ENCODE results near the gene GRK4.

The GRK4 gene

DNA sequence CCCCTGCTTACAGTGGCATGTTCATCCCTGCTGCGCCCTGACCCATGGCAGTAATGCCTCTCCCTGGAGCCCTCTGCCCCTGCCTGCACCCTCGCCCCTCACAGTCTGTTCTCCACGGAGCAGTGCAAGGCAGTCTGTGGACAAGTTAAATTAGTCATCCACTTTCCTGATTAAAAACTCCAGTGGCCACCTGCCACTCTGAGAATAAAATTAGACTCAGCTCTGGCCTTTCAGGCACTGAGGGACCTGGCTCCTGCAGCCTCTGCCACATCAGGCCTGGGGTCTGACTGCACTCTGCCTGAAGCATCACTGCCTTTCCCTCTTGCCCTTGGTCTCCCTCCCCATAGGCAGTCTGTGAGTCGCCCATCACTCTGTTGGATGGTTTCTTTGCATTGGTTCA, 53.6 kb downstream of the GRK4 start:
- Histone ChIP-seq H3K9me3 (ENCODE audit: severe bottlenecking) (no peaks in the 10 kb centered on the region), H3K4me3 (ENCODE audit: severe bottlenecking) (no peak overlapping the region), H3K27ac (ENCODE audit: poor library complexity, severe bottlenecking) (no peak overlapping the region), H3K4me1 (ENCODE audit: insufficient read depth, poor library complexity, severe bottlenecking) (no peaks in the 10 kb centered on the region), H3K36me3 (ENCODE audit: low read depth) (no peaks in the 10 kb centered on the region), H3K27me3 (ENCODE audit: insufficient read depth, poor library complexity, severe bottlenecking) (no peaks in the 10 kb centered on the region)
- DNase-seq (ENCODE audit: low spot score) (no peak), ATAC-seq (ENCODE audit: low read depth) (no peak)
- TF ChIP-seq, protein P1, sequence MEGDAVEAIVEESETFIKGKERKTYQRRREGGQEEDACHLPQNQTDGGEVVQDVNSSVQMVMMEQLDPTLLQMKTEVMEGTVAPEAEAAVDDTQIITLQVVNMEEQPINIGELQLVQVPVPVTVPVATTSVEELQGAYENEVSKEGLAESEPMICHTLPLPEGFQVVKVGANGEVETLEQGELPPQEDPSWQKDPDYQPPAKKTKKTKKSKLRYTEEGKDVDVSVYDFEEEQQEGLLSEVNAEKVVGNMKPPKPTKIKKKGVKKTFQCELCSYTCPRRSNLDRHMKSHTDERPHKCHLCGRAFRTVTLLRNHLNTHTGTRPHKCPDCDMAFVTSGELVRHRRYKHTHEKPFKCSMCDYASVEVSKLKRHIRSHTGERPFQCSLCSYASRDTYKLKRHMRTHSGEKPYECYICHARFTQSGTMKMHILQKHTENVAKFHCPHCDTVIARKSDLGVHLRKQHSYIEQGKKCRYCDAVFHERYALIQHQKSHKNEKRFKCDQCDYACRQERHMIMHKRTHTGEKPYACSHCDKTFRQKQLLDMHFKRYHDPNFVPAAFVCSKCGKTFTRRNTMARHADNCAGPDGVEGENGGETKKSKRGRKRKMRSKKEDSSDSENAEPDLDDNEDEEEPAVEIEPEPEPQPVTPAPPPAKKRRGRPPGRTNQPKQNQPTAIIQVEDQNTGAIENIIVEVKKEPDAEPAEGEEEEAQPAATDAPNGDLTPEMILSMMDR (IDR thresholded peaks at IDR 0.05; ENCODE audit: poor library complexity, severe bottlenecking) = no peak

DNA sequence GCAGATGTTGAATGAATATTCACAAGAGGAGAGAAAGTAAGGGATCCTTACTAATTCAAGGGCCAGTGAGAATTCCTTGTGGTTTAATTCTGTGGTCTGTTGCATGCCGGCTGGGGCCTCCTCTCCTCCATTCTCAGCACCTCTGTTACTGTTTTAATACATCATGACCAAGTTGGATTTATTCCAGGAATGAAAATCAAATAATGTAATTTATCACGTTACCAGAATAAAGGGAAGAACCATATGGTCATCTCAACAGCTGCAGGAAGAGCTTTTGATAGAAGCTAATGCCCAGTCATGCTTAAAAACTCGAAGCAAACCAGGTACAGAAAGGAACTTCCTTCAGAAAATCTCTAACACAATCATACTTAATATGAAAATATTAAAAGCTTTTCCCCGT, 54.1 kb downstream of the GRK4 start:
- Histone ChIP-seq H3K4me3 (ENCODE audit: severe bottlenecking) (no peak overlapping the region), H3K27ac (ENCODE audit: poor library complexity, severe bottlenecking) (no peak overlapping the region), H3K4me1 (ENCODE audit: insufficient read depth, poor library complexity, severe bottlenecking) (no peaks in the 10 kb centered on the region), H3K36me3 (ENCODE audit: low read depth) (no peaks in the 10 kb centered on the region), H3K27me3 (ENCODE audit: insufficient read depth, poor library complexity, severe bottlenecking) (peaks cover 3% of the 10 kb centered on the region), H3K9me3 (ENCODE audit: severe bottlenecking) (no peaks in the 10 kb centered on the region)
- DNase-seq (ENCODE audit: low spot score) (no peak), ATAC-seq (ENCODE audit: low read depth) (no peak)
- TF ChIP-seq, protein P1 (IDR thresholded peaks at IDR 0.05; ENCODE audit: poor library complexity, severe bottlenecking) = no peak

DNA sequence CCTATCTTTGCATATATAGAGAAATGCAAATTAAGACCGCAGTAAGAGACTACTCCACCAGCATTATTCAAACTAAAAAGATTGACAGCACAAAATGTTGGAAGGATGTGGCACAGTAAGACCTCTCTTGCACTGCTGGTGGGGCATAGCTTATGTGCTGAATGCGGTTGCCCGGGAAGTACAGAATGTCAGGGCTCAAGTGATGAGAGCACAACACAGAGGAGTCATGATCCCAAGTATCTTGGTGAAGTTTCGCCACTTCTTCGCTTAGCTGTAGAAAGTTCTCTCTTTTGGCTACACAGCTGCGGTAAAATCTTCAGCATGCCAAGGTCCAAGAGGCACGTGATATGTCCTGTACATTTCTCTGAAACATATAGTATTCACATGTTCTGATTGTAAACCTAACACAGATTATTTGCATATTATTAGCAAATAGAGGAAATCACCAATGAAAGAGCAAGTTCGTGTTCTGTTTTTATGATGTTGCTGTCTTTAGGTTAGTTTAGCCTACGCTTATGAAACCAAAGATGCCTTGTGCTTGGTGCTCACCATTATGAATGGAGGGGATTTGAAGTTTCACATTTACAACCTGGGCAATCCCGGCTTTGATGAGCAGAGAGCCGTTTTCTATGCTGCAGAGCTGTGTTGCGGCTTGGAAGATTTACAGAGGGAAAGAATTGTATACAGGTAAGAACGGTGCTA, 55.9 kb downstream of the GRK4 start:
- DNase-seq (ENCODE audit: low spot score) = no peak
- H3K4me1 ChIP-seq (ENCODE audit: insufficient read depth, poor library complexity, severe bottlenecking) = no peaks in the 10 kb centered on the region
- no peaks in the 10 kb centered on the region for H3K36me3 ChIP-seq (ENCODE audit: low read depth)
- H3K4me3 ChIP-seq (ENCODE audit: severe bottlenecking) = no peak overlapping the region
- ATAC-seq (ENCODE audit: low read depth) = no peak
- peaks cover 3% of the 10 kb centered on the region for H3K27me3 ChIP-seq (ENCODE audit: insufficient read depth, poor library complexity, severe bottlenecking)
- TF ChIP-seq, protein P1 (IDR thresholded peaks at IDR 0.05; ENCODE audit: poor library complexity, severe bottlenecking) = no peak
- no peak overlapping the region for H3K27ac ChIP-seq (ENCODE audit: poor library complexity, severe bottlenecking)
- no peaks in the 10 kb centered on the region for H3K9me3 ChIP-seq (ENCODE audit: severe bottlenecking)

DNA sequence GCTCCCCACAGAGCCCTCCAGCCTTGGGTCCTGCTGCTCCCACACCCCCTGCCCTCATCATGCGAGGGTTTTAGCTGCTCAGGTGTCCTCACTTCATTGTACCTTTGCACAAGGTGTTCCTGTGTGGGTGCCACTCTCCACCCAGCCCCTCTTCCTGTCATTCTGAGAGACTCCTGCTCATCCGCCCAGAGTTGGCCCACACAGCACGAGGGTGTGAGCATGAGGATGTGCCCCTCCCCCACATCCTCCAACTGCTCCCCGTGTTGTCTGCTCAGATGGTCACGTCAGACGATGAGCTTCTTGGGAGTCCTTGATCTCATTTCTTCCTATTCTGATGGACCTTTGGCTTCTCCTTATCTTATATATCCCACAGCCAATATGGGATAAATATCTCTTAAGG, 57.8 kb downstream of the GRK4 start:
- H3K9me3 ChIP-seq (ENCODE audit: severe bottlenecking) = no peaks in the 10 kb centered on the region
- no peak overlapping the region for H3K27ac ChIP-seq (ENCODE audit: poor library complexity, severe bottlenecking)
- TF ChIP-seq, protein P1 (IDR thresholded peaks at IDR 0.05; ENCODE audit: poor library complexity, severe bottlenecking) = no peak
- DNase-seq (ENCODE audit: low spot score) (no peak), ATAC-seq (ENCODE audit: low read depth) (no peak)
- H3K27me3 ChIP-seq (ENCODE audit: insufficient read depth, poor library complexity, severe bottlenecking) = peaks cover 3% of the 10 kb centered on the region
- H3K36me3 ChIP-seq (ENCODE audit: low read depth) = no peaks in the 10 kb centered on the region
- H3K4me3 ChIP-seq (ENCODE audit: severe bottlenecking) = no peak overlapping the region
- H3K4me1 ChIP-seq (ENCODE audit: insufficient read depth, poor library complexity, severe bottlenecking) = no peaks in the 10 kb centered on the region

DNA sequence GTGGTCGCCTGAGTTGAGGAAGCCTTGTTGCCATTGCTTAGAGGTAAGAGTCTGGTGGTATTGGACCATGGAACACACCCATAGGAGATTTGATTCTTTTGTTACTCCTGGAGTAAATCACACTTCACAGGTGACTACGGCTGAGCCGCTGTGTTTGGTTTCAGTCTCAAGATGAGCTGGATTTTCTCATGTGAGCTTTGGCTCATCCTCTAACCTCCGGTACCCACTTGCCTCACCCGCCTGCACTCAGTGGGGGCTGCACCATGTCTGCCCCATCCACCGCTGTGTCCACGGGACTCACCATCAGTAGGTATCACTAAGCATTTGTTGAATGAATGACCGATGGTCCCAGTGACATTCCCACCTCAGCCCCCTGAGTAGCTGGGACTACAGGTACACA, 58.3 kb downstream of the GRK4 start:
- no peak overlapping the region for H3K4me3 ChIP-seq (ENCODE audit: severe bottlenecking)
- no peaks in the 10 kb centered on the region for H3K4me1 ChIP-seq (ENCODE audit: insufficient read depth, poor library complexity, severe bottlenecking)
- no peak for ATAC-seq (ENCODE audit: low read depth)
- H3K27ac ChIP-seq (ENCODE audit: poor library complexity, severe bottlenecking) = no peak overlapping the region
- H3K9me3 ChIP-seq (ENCODE audit: severe bottlenecking) = no peaks in the 10 kb centered on the region
- TF ChIP-seq, protein P1 (IDR thresholded peaks at IDR 0.05; ENCODE audit: poor library complexity, severe bottlenecking) = no peak
- peaks cover 3% of the 10 kb centered on the region for H3K27me3 ChIP-seq (ENCODE audit: insufficient read depth, poor library complexity, severe bottlenecking)
- H3K36me3 ChIP-seq (ENCODE audit: low read depth) = no peaks in the 10 kb centered on the region
- no peak for DNase-seq (ENCODE audit: low spot score)
